Inferior parietal cortex (tissue), 1 donor: ENCODE measurements around the gene EML3.

Experiments
- DNase-seq: peaks from one replicate; pipeline ENCODE4 v3.0.0-alpha.2; 2016; ENCODE audit errors: extremely low spot score

The EML3 gene

DNA sequence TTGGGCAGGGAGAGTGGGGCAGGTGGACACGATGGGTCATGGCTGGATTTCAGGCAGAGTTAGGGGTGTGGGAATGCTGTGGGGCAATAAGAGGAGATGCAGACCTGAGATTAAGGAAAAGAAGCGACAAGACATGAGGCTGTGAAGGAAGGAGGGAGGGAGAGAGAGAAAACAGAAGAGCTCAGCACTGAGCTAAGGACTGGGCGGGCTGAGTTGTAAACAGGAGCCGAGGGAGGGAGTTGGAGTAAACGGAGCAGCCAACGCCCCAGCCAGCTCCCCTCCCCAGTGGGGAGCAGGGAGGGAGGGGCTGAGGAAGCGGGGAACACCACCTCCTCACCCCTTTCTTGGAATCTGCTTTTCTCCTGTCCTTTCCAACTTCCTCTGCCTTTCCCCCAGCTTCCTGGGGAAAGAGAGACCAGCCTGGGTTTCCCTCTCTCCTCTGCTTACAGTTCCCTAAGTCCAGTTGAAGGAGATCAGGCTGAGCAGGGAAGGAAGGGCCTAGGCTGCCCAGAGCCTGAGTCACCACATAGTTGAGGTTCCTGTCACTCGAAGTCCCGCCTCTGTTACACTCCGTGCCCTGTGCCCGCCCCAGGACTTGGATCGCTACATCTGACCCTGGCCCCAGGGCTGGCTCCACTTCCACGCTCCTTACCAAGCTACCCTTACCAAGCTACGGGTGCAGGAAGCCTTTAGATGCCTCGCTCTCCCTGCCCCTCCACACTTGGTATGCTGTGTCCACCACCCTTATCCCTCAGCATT is 59.3 kb downstream of the EML3 start:
- no peak for DNase-seq

DNA sequence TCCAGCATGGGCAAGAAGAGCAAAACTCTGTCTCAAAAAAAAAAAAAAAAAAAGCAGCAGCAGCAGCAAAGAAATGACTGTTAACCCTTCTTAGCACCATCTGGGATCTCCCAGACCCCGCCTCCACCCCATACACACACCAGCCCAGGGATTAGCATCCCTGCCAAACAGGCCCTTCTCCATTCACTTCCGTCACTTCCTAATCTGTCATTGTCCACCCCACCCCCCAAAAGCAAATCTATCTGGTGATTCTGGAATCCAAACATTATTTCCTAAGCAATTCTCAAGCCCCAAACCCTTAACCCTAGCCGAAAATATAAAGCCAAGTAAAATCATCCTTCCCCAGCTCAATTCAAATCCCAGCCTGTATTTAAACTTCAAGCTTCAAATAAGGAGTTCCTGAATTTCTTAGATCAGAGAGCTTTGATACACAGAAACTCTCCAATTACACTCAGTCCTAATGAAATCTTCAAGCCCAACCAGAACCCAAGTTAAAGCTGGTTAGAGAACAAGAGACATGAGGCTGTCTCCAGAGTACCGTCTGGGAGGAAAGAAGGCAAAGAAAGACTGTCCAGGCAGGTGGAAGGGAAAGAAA is 60.0 kb downstream of the EML3 start:
- DNase-seq: no peak
